ENCODE measurements around the gene PALMD. TPM values are rescaled to one million over a fixed set of nuclear protein-coding genes. Genes with fewer than 3 reads are reported as not detected.

The PALMD gene
- polyA plus RNA-seq, 1 of the 3 experiments (the other 2 are of a cell fraction) = 1.8 TPM

- Histone ChIP-seq H3K4me2 (no peak overlapping the region), H3F3A (replicated peaks; ENCODE audit: insufficient read depth) (peaks cover 8% of the 10 kb centered on the region), H3K36me3 (replicated peaks in 1 of 2; ENCODE audit: control insufficient read depth in 1 of 2, insufficient read depth in 2 of 2, low read length in 1 of 2) (no peaks in the 10 kb centered on the region), H3K9ac (no peak overlapping the region), H3K27me3 (ENCODE audit: insufficient read depth) (no peaks in the 10 kb centered on the region), H2AFZ (ENCODE audit: low read depth) (no peak overlapping the region), H3K27ac (ENCODE audit: low read depth in 2 of 2, low read length in 1 of 2) (no peak overlapping the region), H3K79me2 (ENCODE audit: insufficient read depth) (peaks cover 14% of the 10 kb centered on the region), H3K9me3 (no peaks in the 10 kb centered on the region), H4K20me1 (ENCODE audit: insufficient read depth) (no peaks in the 10 kb centered on the region), H3K9me2 (no peaks in the 10 kb centered on the region), H3K4me3 (ENCODE audit: low read depth in 2 of 2, low read length in 1 of 2) (no peak overlapping the region), H3K4me1 (ENCODE audit: control insufficient read depth in 1 of 2, insufficient read depth in 2 of 2, low read depth in 1 of 2, low read length in 1 of 2) (peaks cover 0 to 18% of the 10 kb centered on the region in 2 experiments; a peak in 3 of 4 replicates)
- ChIA-PET POLR2A (no interaction called here), CTCF (no interaction called here)
- 94% methylated on average over 7 of the region's 7 CpGs for WGBS (ENCODE audit: low lambda C conversion rate)
- TF ChIP-seq JUND (IDR thresholded peaks at IDR 0.05) (no peak), CHD2 (IDR thresholded peaks at IDR 0.05; ENCODE audit: low read length, partially characterized antibody) (no peak), RCOR1 (IDR thresholded peaks at IDR 0.05; ENCODE audit: low read length) (no peak), NFIC (IDR thresholded peaks at IDR 0.05; ENCODE audit: borderline replicate concordance) (no peak), MXI1 (IDR thresholded peaks at IDR 0.05; ENCODE audit: low read depth, low read length) (no peak), GABPA (IDR thresholded peaks at IDR 0.05; ENCODE audit: low read depth) (no peak), GATA2 (CRISPR knock-in tag; IDR thresholded peaks at IDR 0.05) (no peak), SMC3 (IDR thresholded peaks at IDR 0.05; ENCODE audit: low read depth, low read length) (no peak), EP300 (IDR thresholded peaks at IDR 0.05; ENCODE audit: borderline replicate concordance in 1 of 2, low read depth in 1 of 2, low read length in 1 of 2) (no peak), SIN3A (IDR thresholded peaks at IDR 0.05; ENCODE audit: borderline replicate concordance, low read depth, low read length) (no peak), RXRA (IDR thresholded peaks at IDR 0.05; ENCODE audit: borderline replicate concordance, low read depth) (no peak), ZBTB33 (IDR thresholded peaks at IDR 0.05; ENCODE audit: borderline replicate concordance, low read depth) (no peak)
- DNase-seq = no peak
These were observed 3.9 kb upstream of the PALMD start for GRCh38 chr1:99642053-99642452.

- peak overlapping the region in 1 of 2 experiments; percentile 1; a peak in 1 of 4 replicates for H3K27ac ChIP-seq (ENCODE audit: low read depth in 2 of 2, low read length in 1 of 2)
- TF ChIP-seq FOXJ3 (CRISPR knock-in tag; IDR thresholded peaks at IDR 0.05) (no peak), NRF1 (IDR thresholded peaks at IDR 0.05; ENCODE audit: low read depth, low read length) (no peak), MAX (IDR thresholded peaks at IDR 0.05; ENCODE audit: low read depth) (no peak)
- 95% methylated on average over 1 of the region's 1 CpG for WGBS (ENCODE audit: low lambda C conversion rate)
- H3K9me2 ChIP-seq = no peaks in the 10 kb centered on the region
- ChIA-PET POLR2A (no interaction called here), CTCF (no interaction called here)
- no peak overlapping the region for H3K4me2 ChIP-seq
- no peak overlapping the region for H3K9ac ChIP-seq
- no peaks in the 10 kb centered on the region for H4K20me1 ChIP-seq (ENCODE audit: insufficient read depth)
- DNase-seq = no peak
- peaks cover 12% of the 10 kb centered on the region for H3F3A ChIP-seq (replicated peaks; ENCODE audit: insufficient read depth)
- H3K79me2 ChIP-seq (ENCODE audit: insufficient read depth) = peaks cover 26% of the 10 kb centered on the region
- no peaks in the 10 kb centered on the region for H3K27me3 ChIP-seq (ENCODE audit: insufficient read depth)
- peaks cover 0 to 25% of the 10 kb centered on the region in 2 experiments; a peak in 3 of 4 replicates for H3K4me1 ChIP-seq (ENCODE audit: control insufficient read depth in 1 of 2, insufficient read depth in 2 of 2, low read depth in 1 of 2, low read length in 1 of 2)
- H3K4me3 ChIP-seq (ENCODE audit: low read depth in 2 of 2, low read length in 1 of 2) = no peak overlapping the region
- H3K36me3 ChIP-seq (replicated peaks in 1 of 2; ENCODE audit: control insufficient read depth in 1 of 2, insufficient read depth in 2 of 2, low read length in 1 of 2) = no peaks in the 10 kb centered on the region
- H3K9me3 ChIP-seq = no peaks in the 10 kb centered on the region
- no peak overlapping the region for H2AFZ ChIP-seq (ENCODE audit: low read depth)
These were observed 2.7 kb upstream of the PALMD start for GRCh38 chr1:99643021-99643779.
